Panc1 (cell line): ENCODE measurements around the gene SRP72. TPM values are rescaled to one million over a fixed set of nuclear protein-coding genes. Genes with fewer than 3 reads are reported as not detected.

Source experiments
- ATAC-seq: fragments of 200-7000 bp; cut with Tn5 transposase; 2 replicates; pipeline ENCODE4 v1.9.1; 2020; ENCODE audit warnings: mild to moderate bottlenecking, moderate library complexity
- BruUV-seq: library from RNA; stranded (reverse); fragments of 400-500 nt; replicated peaks from 2 replicates; lab custom pipeline; 2021; lab: Mats Ljungman, UMichigan
- CTCF ChIA-PET: fragments of 300-600 bp; sonication (Branson Sonifier 250); formaldehyde crosslinking; loops from one replicate; lab custom pipeline; 2022; ENCODE audit warnings: antibody characterized with exemption; lab: Charles Lee
- POLR2A ChIA-PET: fragments of 300-600 bp; sonication (Branson Sonifier 250); formaldehyde crosslinking; loops from one replicate; lab custom pipeline; 2022; ENCODE audit warnings: antibody characterized with exemption; lab: Charles Lee
- DNase-seq: peaks from one replicate; pipeline ENCODE4 v3.0.0-alpha.2; 2010; ENCODE audit warnings: low read depth, low spot score
- H3K27ac ChIP-seq: 2 replicates; pipeline ENCODE4 v1.5.1; 2011; ENCODE audit warnings: mild to moderate bottlenecking, low read length, inconsistent platforms
- H3K27me3 ChIP-seq: fragments of 200-500 bp; sonication (Bioruptor generic); 2 replicates; pipeline ENCODE4 v1.6.0; 2014; ENCODE audit warnings: low read length, inconsistent platforms; ENCODE audit not compliant: control insufficient read depth, insufficient read depth
- H3K36me3 ChIP-seq: fragments of 200-500 bp; sonication (Bioruptor generic); 2 replicates; pipeline ENCODE4 v1.5.1; 2014; ENCODE audit warnings: inconsistent platforms, mild to moderate bottlenecking, low read length, moderate library complexity; ENCODE audit not compliant: control insufficient read depth, insufficient read depth
- H3K4me1 ChIP-seq: 2 replicates; pipeline ENCODE4 v1.5.1; 2011; ENCODE audit warnings: inconsistent platforms, mild to moderate bottlenecking, low read length, moderate library complexity; ENCODE audit not compliant: control insufficient read depth, insufficient read depth
- H3K4me3 ChIP-seq, 2 experiments: 2 replicates each; pipeline ENCODE4 v1.5.1; 2011 to 2012; ENCODE audit warnings: low read depth in 2 of 2, low read length in 2 of 2, mild to moderate bottlenecking in 2 of 2, inconsistent platforms in 1 of 2, moderate library complexity in 1 of 2
- H3K9me3 ChIP-seq: fragments of 200-500 bp; sonication (Bioruptor generic); 2 replicates; pipeline ENCODE4 v1.5.1; 2014; ENCODE audit warnings: low read depth, mild to moderate bottlenecking, inconsistent platforms, low read length, moderate library complexity; ENCODE audit not compliant: control insufficient read depth, insufficient read depth
- CTCF ChIP-seq: fragments of 450-650 bp; IDR thresholded peaks from 2 replicates; pipeline ENCODE4 v1.5.1; 2017; ENCODE audit warnings: mild to moderate bottlenecking
- POLR2AphosphoS5 ChIP-seq: IDR thresholded peaks from 2 replicates; pipeline ENCODE4 v1.6.1; 2012; ENCODE audit warnings: mild to moderate bottlenecking, low read depth, low read length, moderate library complexity
- REST ChIP-seq, 2 experiments: IDR thresholded peaks; 2 replicates each; pipeline ENCODE4 v1.6.1; 2011 to 2012; ENCODE audit warnings: low read depth in 2 of 2, control low read depth in 1 of 2, low read length in 1 of 2, mild to moderate bottlenecking in 1 of 2, moderate library complexity in 1 of 2; ENCODE audit not compliant: insufficient read depth in 1 of 2
- SIN3A ChIP-seq: IDR thresholded peaks from 2 replicates; pipeline ENCODE4 v1.6.1; 2012; ENCODE audit warnings: low read depth, mild to moderate bottlenecking, low read length, moderate library complexity, borderline replicate concordance; ENCODE audit not compliant: insufficient read depth
- TCF7L2 ChIP-seq: IDR thresholded peaks from 2 replicates; pipeline ENCODE4 v1.6.1; 2011; ENCODE audit warnings: mild to moderate bottlenecking, low read depth, low read length, inconsistent platforms
- in situ Hi-C: cut with HindIII; loops from 2 replicates; pipeline ENCODE4 v1.10.0; 2016; ENCODE audit warnings: low sequenced_read_pairs, low pct_unique_long_range_greater_than_20kb
- intact Hi-C: fragments of 100-400 bp; cut with micrococcal nuclease; formaldehyde crosslinking; loops from one replicate; pipeline ENCODE4 v1.10.0; 2022; ENCODE audit not compliant: unreplicated experiment
- total RNA-seq: library from RNA; stranded (reverse); gene quantifications from one replicate; pipeline ENCODE4 v1.2.1, GENCODE V29; 2021; ENCODE audit not compliant: unreplicated experiment

The SRP72 gene
- total RNA-seq, 1 experiment from 2014 or later = 82.4 TPM

- intact Hi-C loops (no loop called here), in situ Hi-C loops (no loop called here)
- TSS peak; percentile 16 for BruUV-seq
- ATAC-seq = no peak
- Histone ChIP-seq H3K27me3 (no peaks in the 10 kb centered on the region), H3K4me3 (no peak overlapping the region), H3K4me1 (no peaks in the 10 kb centered on the region), H3K27ac (no peak overlapping the region), H3K9me3 (no peaks in the 10 kb centered on the region), H3K36me3 (peaks cover 50% of the 10 kb centered on the region)
- TF ChIP-seq POLR2AphosphoS5 (no peak), TCF7L2 (no peak), SIN3A (no peak), REST (IDR thresholded peaks at IDR 0.05; ENCODE audit: insufficient read depth in 1 of 2, low read depth in 2 of 2, low read length in 1 of 2) (no peak), CTCF (no peak)
- no peak for DNase-seq
- CTCF ChIA-PET = no interaction called here
- POLR2A ChIA-PET = no interaction called here
Measured at GRCh38 chr4:56444719-56445118, 22.7 kb upstream of the SRP72 start.

- in situ Hi-C loops (no loop called here), intact Hi-C loops (no loop called here)
- Histone ChIP-seq H3K9me3 (no peaks in the 10 kb centered on the region), H3K36me3 (peaks cover 54% of the 10 kb centered on the region), H3K27me3 (no peaks in the 10 kb centered on the region), H3K4me1 (no peaks in the 10 kb centered on the region), H3K27ac (no peak overlapping the region), H3K4me3 (no peak overlapping the region)
- POLR2A ChIA-PET = no interaction called here
- no peak for DNase-seq
- ATAC-seq = no peak
- TF ChIP-seq SIN3A = no peak
- TF ChIP-seq CTCF = no peak
- TF ChIP-seq TCF7L2 = no peak
- no peak for TF ChIP-seq POLR2AphosphoS5
- TF ChIP-seq REST (IDR thresholded peaks at IDR 0.05; ENCODE audit: insufficient read depth in 1 of 2, low read depth in 2 of 2, low read length in 1 of 2) = no peak
- no TSS peak for BruUV-seq
- CTCF ChIA-PET = no interaction called here
Measured at GRCh38 chr4:56445699-56446098, 21.7 kb upstream of the SRP72 start.
